AG10803 (cell line): ENCODE data around the gene XPR1.

Experiments used
- DNase-seq: peaks from one replicate; pipeline ENCODE4 v3.0.0; 2010; ENCODE audit warnings: low read depth
- H3K4me3 ChIP-seq: 2 replicates; pipeline ENCODE4 v1.5.1; 2011; ENCODE audit warnings: mild to moderate bottlenecking, low read length, control low read depth
- TF ChIP-seq, protein P1 (sequence below): conservative IDR thresholded peaks from 2 replicates; pipeline ENCODE4 v1.5.1; 2011; ENCODE audit warnings: mild to moderate bottlenecking, low read length, control low read depth, inconsistent platforms

The XPR1 gene

DNA sequence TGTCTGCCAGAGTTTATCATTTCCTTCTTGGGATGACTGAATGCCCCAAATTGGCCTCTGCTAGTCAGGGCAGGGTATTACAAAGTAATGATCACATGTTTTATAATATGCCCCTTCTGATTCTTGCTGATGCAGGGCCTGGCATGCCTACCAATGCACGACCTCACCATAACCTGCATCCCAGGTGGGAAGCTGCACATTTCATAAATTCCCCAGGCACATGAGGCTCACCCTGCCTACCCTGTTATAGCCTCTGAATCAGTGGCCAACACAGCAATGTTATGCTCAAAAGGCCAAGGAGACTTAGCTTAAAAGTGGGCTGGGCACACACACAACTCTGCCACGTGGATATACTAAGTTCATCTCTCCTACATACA, 28.0 kb upstream of the XPR1 start:
- TF ChIP-seq, protein P1, sequence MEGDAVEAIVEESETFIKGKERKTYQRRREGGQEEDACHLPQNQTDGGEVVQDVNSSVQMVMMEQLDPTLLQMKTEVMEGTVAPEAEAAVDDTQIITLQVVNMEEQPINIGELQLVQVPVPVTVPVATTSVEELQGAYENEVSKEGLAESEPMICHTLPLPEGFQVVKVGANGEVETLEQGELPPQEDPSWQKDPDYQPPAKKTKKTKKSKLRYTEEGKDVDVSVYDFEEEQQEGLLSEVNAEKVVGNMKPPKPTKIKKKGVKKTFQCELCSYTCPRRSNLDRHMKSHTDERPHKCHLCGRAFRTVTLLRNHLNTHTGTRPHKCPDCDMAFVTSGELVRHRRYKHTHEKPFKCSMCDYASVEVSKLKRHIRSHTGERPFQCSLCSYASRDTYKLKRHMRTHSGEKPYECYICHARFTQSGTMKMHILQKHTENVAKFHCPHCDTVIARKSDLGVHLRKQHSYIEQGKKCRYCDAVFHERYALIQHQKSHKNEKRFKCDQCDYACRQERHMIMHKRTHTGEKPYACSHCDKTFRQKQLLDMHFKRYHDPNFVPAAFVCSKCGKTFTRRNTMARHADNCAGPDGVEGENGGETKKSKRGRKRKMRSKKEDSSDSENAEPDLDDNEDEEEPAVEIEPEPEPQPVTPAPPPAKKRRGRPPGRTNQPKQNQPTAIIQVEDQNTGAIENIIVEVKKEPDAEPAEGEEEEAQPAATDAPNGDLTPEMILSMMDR, result no peak
- DNase-seq, result no peak

DNA sequence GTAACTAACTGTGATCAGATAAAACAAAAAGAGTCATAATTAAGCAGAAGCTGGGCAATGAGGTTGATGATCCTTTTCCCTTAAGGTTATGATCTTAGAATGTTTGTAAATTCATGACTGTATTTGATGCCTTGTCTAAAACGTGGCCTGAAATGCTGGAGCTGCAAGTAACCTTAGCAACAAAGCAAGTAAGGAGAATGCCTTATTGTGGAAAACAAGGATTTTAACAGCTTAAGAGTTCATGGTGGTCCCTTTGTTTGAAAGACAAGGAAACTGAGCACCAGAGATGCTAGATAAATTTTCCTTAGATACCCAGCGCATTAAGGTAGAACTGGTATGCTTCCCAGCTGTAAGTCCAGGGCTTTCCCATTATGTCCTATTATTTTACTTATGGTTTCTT, 25.7 kb upstream of the XPR1 start:
- TF ChIP-seq, protein P1, result no peak
- DNase-seq, result no peak
- no peak overlapping the region for H3K4me3 ChIP-seq

More for the DNA sequence above, 28.0 kb upstream of the XPR1 start:
- H3K4me3 ChIP-seq, result no peak overlapping the region

DNA sequence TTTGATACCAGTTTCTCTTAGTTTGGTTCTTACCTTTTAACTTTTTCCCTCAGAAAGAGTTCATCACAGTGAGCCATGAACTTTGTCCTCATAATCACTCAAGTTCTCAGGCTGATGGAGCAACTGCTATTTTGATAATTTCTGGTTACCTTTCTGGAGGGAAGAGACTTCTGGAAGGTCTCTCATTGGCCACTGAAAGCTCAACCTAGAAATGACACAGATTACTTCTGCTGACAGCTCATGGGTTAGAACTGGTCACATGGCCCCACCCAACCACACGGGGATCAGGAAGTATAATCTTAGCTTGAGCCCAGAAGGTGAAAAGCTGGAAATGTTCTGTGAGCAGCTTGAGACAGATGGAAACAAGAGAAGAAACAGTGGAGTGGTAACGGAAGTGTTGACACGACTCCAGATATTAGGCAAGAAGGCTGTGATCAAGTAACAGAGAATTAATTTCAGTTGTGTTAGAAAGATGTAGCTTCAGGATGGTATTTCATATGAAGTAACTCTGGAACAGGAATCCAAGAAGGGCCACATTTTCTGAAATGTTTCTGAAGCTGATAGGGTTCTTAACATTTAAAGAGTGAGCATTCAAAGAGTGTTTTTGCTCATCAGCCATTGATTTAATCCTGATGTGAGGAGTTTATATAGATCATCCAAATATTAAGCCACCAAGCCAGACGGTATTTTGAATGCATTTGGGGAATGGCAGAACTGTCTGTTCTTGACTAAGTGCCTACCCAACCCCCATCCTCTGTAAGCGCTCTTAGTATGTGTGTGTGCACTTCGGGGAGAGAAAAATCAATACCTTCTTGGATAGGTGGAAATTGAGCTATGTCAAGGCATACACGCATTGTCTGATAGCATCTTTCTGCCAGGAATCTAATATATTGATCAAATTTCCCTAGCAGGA, 21.9 kb upstream of the XPR1 start:
- DNase-seq, result peak; percentile 83
- H3K4me3 ChIP-seq, result no peak overlapping the region

DNA sequence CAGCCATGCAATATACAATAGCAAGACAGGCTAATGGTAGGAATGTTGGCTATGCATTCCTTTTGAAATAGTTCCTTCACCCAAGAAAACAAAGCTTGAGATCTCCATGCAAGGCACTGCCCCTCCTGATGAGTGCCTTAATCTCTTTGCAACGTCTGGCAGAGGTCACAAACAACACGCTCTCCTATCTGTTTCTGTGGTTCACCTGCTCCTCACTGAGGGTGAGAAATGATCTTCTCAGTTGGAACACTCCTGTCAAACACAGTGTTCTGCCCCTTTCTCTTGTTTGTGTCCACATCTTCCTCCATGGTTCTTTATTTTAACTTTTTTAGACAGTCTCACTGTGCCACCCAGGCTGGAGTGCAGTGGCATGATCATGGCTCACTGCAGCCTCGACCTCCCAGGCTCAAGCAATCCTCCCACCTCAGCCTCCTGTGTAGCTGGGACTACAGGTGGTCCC, 21.2 kb upstream of the XPR1 start:
- H3K4me3 ChIP-seq, result no peak overlapping the region
- TF ChIP-seq, protein P1, result no peak
- no peak for DNase-seq

More for the DNA sequence above, 21.9 kb upstream of the XPR1 start:
- TF ChIP-seq, protein P1, result no peak

DNA sequence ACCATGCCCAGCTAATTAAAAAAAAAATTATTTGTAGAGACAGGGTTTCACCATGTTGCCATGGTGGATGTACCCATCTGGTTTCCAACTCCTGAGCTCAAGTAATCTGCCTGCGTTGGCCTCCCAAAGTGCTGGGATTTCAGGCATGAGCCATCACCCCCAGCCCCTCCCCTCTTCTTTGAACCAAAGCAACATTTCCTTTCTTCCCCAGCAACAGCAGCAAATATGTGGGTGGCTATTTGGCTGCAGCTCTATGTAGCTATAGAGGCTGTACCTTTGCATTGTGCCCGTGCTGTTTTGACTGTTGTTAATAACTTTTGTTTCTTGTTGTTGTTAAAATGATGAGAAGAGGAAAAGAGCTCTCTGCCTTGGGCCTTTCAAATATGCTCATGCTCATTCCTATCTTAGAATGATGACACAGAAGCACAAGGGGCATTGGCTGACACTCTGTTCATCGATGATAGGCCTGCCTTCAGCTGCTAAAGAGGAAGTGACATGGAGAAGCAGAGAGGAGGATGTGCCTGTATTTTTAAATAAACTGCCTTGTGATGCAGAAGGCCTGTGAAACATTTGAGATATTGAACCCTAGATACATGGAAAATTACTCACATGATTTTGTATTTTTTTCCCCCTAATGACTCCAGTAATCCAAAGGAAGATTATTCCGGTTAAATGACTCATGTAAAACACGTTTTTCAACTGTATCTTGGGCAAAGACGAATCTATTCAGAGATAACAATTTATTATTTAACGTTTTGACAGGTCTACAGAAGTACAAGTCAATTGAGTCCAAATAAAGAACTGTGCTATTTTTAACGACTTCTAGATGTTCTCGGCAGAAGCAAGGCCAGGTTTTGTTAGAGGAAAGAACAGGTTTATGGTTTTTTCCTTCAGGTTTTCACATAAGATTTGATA, 20.5 kb upstream of the XPR1 start:
- no peak for DNase-seq
- TF ChIP-seq, protein P1, result no peak
- H3K4me3 ChIP-seq, result no peak overlapping the region

DNA sequence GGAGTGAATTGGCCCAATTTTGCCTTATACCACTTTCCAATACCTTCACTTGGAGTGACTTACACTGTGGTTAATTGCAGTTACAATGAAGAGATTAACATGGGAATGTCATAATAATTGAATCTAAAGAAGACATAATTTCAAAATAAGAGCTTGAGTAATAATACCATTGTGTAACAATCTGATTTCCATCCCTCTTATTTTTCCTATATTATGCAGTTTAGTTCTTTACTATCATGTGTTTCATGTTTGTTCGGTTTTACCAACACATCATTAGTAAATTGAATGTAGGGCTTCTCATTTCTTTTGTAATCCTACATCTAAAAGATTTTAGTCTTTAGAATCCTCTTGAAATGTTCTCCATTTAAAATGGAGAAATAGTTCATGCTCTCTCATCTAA, 19.2 kb upstream of the XPR1 start:
- no peak for DNase-seq
- no peak overlapping the region for H3K4me3 ChIP-seq
- TF ChIP-seq, protein P1, result no peak
